Hematopoietic multipotent progenitor cell treated with erythropoietin and hydrocortisone succinate and interleukin-3 and kit ligand, for 4 days (in vitro differentiated cells): Measurements from ENCODE around the gene C19orf85.

Source experiments
- DNase-seq: peaks from one replicate; pipeline ENCODE4 v3.0.0-alpha.2; 2015

The C19orf85 gene

DNA sequence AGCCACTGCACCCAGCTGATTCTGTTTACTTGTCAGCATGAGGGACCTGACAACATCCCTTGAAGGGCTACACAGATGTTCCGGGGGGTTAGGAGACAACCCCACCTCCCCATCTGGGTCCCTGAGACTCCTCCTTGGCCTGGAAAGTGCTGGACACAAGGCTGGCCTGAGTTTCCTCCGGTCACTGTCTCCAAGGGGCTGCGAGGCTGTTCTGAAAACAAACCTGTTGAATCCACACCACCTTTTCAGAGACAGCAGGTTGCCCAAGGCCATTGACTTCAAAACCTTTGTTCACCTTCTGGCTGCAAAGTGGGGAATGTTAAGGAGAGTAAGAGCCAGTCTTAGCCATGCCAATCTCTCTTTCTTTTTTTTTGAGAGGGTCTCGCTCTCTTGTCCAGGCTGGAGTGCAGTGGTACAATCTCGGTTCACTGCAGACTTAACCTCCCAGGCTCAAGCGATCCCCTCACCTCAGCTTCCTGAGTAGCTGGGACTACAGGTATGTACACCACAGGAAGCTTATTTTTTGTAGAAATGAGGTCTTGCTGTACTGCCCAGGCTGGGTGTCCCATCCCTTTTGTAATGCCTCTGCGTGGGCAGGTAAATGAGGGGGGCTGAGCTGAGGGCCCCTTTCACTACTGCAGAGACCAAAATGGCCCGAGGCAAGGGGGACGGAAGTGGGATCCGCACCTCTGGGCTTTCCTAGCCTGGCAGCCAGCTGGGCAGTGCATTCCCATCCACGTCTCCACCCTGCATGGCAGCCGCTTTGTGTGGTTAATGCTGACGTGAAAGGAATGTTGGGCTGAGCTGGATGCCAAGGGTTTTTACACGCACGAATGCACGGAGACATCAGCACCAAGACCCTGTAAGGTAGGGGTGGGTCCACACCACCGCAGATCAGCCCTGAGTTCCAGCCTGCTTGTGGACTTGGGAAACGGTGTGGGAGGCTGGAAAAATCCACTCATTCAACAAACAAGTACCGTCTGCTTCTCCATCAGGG lies 10.0 kb upstream of the C19orf85 start:
- no peak for DNase-seq

DNA sequence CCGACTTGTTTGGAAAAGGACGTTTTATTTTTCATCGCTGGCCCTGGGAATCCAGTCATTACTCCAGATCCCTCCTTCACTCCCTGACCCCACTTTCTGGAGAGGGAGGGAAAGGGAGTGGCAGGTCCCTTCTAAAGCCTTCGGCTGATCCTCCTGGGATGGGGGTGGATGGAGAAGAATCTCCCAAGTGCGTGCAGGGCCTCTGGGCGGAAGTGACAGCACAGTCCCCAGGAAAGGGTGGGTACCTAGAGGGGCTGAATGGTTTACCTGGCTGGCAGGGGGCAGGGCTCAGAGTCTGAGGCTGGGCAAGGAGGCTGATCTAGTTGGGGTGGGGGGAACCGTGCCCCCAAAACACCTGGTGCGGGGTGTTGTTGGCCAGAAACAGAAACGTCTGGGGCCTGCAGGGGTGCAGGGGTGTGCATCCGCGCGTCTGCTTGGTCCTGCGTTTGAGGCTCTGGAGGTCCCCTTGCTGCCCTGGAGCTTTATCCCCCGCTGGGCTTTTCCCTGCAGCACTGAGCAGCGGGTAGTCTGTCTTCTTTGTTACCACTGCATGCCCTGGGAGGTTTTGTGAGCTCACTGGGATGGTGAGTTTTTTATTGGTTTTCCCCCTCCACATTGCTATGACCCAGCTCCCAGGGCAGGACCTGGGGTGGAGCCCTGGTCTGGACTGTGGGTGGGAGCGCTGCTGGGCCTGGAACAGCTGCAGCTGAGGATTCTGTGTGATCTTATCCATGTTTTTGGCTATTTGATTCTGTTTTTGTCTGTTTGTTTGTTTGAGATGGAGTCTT lies 8.9 kb upstream of the C19orf85 start:
- DNase-seq = no peak

DNA sequence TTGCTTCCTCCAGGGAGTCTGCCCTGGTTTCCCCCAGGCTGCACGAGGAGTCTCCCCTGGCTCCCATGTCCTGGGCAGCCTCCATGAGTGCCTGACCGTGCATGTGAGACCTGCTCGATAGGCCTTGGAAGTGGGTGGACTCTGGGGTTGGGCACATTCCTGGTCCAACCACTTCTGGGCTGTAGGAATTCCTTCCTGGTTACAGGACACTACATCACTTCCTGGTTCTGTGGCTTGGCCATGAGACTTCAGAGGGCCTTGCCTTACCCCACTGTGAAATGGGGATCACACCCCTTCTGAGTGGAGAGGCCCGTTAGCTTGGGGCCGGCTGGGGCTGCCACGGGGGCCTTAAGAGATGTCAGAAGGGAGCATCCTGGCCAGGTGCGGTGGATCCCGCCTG lies 7.9 kb upstream of the C19orf85 start:
- no peak for DNase-seq

DNA sequence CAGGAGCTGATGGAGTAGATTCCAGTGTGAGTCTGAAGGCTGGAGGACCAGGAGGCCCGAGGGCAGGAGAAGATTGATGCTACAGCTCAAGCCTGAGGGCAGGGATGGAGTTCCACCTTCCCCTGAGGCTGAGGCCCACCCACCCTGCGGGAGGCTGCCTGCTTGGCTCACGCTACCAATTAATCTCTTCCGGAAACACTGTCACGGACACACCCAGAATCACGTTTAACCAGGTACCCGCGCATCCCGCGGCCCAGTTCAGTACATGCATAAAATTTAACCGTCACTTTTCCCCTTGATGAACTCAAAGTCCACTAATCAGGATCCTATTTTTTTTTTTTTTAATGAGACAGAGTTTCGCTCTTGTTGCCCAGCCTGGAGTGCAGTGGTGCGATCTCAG lies 6.7 kb upstream of the C19orf85 start:
- no peak for DNase-seq

DNA sequence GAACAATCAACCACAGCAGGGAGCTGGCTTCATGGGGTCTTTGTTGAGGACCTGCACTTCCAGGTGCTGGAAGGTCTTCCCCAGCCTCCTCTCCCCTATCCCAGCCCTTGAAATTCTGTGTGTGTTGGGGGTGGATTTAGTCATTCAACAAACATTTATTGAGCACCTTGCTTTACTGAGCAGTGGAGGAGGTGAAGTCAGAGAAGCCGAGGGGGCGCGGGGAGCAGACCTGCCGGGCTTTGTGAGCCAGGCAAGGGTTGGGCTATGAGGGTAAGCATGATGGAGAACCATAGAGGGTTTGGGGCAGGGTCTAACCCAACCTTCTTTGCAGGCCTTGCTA lies 3.5 kb upstream of the C19orf85 start:
- DNase-seq = no peak

DNA sequence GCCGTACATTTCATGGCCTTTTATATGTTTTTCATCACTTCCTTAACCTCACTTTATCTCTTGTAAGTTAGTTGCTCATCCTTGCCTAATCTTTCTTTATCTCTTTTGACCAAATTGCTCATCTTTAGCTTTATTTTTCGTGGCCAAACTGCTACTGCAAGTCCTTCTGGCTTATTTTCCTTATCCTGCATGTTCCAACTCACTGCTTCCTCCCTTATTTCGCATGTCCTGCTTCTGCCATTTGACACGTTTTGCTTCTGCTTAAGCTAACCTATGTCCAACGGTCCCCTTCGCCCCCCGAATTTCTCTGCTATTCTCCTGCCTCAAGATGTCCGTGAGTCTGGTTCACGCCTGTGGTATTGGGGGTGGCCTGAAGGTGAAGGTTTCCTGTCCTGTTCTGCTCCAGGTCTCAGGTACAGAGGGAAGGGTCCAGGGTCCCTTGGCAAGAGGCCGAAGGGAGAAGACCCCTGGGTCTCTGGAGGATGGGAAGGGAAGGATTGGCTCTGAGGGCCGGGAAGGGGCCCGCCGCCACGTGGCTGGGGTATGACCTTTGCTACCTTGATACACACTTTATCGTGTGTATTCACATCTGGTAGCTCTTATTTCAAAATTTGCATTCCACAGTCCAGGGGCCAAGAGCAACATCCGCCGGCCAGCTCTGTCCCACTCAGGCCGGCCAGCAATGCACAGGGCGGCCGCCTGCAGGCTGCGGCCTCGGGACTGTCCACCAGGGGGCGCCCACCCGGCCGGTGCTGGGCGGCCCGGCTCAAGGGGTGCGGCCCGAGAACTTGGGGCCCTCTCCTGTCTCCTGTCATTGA lies 2.9 kb upstream of the C19orf85 start:
- peak; percentile 80 for DNase-seq

DNA sequence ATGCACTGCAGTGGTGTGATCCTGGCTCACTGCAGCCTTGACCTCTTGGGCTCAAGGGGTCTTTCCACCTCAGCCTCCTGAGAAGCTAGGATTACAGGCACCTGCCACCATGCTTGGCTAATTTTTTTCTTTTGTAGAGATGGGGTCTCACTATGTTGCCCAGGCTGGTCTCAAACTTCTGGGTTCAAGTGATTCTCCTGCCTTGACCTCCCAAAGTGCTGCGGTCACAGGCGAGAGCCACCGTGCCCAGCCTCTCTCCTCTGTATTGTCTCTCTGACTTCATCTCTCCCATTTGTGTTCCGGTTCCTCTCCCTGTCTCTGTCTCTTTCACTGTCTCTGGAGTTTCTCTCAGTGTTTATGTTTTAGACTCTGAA lies 1.7 kb upstream of the C19orf85 start:
- no peak for DNase-seq

DNA sequence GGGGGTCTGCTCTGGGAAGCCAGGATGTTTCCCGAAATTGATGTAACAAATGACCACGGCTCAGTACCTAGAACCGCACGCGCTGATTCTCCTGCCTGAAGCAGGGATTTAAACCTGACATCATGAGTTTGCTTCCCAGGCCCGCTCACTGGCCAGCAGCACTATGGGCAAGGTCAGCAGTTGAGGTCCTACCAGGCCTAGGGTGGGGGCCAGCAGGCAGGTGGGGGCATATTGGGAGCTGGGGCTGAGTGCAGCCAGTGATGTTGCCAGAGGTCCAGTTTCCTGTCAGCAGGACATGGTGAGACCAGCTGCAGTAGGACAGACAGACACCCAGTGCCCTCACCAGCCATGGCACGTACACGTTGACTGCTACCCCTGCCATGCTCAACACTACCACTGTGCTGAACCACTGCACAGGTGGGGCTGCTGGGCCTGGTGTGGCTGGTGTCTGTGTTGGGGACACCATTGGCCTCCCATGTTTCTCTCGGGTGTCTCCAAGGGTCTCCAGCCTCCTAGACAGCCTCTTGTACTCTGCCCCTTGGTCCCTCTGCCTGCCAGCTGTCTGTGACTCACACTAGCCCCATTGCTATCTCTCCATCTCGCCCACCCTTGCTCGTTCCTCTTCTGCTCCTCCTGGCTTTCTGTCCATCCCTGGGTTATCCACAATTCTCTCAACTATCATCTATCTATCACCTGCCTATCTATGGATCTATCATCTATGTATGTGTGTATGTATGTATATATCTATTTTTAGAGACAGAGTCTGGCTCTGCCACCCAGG lies 1.1 kb upstream of the C19orf85 start:
- peak; percentile 67 for DNase-seq

DNA sequence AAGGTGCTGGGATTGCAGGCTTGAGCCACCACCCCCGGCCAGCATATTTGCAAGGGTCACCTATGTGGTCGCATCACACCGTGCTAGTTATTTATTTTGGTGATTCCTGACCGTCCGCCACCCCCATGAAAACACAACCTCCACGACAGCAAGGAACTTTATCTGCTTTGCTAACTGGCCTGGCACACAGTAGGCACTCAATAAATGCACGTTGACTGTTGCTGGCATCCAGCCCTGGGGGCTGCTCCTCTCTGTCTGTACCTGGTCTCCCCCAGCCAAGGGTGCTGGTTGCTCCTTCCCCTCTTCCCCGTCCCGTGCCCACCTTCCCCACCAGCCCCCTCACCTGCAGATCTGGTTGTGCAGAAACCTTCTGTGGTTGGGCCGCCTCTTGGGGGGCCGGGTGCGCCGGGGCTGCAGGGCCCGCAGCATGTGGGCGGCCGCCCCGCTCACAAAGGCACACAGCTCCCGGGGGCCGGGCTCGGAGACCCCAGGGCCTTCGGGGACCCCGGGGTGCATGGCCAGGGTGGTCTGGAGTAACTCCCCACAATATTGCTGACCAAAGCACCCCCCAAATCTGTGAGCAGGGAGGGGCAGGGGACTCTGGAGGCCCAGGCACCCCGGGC lies 401 bp downstream of the C19orf85 start:
- DNase-seq = no peak

DNA sequence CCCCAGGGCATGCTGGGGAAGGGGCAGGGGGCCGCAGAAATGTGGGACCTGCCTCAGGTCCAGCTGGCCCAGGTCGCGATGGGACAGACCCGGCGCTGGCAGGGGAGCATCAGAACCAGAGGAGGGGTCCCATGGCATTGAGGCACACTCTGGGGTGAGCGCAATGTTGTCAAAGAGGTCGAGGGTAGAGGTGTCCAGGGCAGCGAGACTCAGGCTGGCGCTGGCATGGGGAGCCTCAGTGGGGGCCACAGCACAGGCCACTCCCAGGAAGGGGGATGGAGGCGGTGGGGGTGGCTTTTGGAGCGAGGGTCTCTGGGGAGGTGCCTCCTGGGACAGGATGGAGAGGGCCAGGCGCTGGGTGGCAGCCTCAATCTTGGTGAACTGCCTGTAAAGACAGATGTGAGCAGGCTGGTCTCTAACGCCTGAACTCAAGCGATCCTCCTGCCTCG lies 944 bp downstream of the C19orf85 start:
- DNase-seq = no peak

DNA sequence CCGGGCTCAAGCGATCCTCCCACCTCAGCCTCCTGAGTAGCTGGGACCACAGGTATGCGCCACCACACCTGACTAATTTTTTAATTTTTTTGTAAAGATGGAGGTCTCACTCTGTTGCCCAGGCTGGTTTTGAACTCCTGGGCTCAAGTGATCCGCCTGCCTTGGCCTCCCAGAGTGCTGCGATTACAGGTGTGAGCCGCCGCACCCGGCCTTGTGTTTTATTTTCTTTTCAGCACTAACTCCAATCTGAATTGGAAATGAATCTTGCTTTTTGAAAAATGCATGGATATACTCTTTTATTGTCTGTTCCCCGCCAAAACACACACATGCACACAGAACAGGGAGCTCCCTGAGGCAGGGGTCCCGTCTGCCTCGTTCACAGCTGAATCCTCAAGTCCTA lies 1.8 kb downstream of the C19orf85 start:
- DNase-seq = no peak

DNA sequence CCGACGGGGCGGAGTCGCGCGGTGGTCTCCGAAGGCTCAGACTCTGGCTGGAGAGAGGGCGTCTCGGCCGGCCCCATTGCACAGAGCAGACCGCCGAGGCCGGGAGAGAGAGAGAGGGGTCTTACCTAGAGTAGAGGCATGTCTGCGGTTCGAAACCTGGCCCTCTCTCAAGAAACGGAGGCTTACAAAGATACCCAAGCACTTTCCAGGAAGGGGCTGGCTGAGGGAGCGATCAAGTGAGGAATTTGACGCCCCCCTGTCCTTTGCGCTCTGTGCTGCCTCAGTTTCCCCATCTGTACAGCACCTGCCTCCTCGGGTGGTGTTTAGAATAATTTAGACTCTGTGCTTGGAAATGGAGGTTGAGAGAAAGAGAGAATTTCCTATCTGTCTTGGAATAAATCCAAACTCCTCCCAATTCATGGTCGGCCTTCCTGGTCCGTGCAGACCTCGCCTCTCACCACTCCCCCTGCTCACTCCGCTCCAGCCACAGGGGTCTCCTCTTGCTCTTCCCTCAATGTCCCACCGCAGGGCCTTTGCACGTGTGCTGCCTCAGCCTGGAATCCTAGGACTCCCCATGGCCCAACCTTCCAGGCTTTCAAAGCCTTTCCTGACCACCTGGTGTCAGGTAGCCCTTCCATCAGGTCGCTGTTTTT lies 2.5 kb downstream of the C19orf85 start:
- peak; percentile 84 for DNase-seq

DNA sequence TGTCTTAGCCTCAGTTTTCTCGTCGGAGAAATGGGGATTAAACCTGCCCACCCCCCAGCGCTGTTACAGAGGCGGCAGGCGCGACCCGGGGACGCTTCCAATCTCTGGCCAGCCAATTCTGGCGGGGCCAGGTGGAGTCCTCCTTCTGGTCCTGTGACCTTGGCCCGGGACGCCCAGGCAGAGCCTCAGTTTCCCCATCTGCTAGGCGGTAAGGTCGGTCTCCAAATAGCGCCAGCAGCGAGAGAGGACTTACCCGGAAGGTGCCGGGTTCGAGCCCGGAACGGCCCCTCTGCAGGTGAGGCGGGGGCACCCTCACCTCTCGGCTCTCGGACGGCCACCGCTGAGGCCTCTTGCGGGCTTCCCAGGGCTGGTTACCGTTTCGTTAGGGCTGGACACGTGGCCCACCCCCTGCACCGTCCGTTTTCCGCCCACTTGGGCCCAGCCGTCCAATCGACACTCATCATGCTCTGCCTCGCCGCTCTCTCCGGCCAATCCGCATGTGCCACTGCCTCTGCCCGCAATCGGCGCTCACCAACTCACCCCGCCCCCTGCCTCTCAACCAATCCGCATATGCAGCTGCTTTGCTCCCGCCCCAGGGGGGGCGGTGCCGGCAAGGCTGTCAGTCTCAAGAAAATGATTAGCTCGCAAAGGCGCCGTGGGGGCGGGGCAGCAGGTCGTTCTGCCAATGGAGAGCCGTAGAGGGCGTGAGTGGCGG lies 3.1 kb downstream of the C19orf85 start, which contains the start of gene ISOC2:
TSS of gene ISOC2 (minus strand) at position 384 of the 715 bp plus-strand sequence. CDS start 5,156 bp downstream, outside the sequence.
- DNase-seq = peak; percentile 100

DNA sequence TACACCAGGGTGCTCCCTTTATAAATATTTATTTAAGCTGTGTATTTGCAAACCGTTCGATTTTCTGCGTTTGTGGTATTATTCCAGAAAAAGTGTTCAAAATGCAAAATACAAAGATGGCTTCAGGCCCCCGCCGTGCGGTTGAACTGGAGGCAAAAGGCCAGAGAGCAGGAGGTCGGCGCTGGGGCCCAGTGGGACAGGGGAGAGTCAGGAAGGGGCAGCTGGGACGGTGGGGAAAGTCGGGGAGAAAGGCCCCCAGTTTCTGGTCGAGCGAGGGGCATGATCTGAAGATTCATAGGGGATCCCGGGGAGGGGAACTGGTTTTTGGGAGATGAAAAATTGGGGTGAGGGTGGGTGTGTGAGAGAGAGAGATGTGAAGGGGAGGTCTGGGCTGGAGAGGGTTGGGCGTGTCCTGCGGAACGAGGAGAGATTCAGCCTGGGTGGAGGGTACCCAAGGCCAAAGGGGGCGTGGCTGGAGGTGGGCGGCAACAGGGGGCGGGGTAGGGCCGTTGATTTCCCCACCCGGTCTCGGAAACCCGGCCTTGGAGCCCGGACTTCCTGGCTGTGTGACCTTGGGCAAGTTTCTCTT lies 3.8 kb downstream of the C19orf85 start:
- peak; percentile 94 for DNase-seq

DNA sequence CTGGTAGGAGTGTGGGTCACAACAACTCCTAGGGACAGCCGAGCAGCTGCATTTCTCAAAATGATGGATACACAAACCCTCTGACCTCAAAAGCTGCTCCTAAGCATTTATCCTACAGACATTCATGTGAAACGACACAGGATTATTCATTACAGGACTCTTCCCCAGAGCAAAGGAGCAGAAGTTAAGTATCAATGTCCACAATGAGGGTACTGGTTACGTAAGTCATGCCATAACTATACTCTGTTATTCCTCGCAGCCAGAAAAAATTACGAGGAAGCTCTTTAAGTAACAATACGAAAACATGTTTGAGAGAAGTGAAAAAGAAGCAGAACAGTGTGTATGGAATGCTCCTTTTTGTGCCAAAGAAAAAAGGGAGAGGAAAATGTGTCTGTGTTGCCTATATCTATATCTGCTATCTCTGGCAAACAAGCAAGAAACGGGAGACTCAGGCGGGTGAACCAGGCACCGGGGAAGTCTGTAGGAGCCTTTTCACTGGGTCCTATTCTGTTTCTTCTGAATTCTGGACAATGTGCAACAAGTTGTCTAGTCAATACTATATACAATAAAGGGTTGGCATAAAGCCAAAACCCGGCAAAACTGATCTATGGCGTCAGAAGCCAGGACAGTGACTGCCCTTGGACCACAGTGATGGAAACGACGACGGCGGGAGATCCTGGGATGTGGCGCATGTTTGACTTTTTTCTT lies 4.4 kb downstream of the C19orf85 start:
- DNase-seq = peak; percentile 36

DNA sequence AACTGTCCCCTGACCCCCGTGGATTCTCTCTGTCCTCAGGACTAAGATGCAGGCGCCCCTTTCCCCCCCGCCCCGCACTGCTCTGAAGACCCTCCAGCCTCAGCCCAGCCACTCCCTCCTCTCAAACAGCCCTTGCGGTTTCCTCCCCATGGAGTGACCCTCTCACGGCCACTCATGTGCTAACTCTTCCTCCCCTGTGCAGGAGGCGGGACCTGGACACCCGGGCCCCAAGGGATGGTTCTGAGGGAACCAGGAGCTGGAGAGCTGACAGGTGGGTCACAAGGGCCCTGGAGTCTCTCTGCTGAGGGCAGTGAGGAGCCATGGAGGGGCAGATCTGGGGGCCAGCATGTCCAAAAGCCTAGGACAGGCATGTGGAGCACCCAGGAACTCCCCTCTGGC lies 5.0 kb downstream of the C19orf85 start:
- DNase-seq = no peak

DNA sequence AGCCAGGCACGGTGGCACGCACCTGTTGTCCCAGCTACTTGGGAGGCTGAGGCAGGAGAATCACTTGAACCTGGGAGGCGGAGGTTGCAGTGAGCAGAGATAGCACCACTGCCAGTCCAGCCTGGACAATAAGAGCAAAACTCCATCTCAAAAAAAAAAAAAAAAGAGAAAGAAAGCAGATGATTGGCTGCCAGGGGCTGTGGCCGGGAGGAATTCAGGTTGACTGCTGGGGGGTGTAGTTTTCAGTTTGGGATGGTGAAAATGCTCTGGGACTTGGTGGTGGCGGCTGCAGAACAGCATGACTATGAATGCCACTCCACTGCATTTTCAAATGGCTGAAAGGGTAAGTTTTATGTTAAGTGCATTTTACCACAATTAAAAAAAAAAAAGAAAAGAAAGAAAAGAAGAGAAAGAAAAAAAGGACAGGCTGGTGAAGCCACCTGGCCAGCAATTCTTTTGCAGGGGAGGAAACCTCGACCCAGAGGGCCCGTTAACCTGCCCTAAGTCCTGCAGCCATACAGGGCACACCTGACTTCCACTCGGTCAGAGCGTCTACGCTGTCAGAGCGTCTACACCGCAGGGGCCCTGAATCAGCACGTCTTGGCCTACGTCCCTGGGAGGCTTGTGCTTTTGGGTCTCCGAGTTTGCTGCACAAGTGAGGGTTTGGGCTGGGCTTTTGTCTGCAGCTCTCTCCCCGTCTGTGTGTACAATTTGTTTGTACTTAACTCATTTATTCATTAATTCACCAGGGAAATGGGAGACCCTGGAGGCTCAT lies 6.7 kb downstream of the C19orf85 start:
- no peak for DNase-seq

DNA sequence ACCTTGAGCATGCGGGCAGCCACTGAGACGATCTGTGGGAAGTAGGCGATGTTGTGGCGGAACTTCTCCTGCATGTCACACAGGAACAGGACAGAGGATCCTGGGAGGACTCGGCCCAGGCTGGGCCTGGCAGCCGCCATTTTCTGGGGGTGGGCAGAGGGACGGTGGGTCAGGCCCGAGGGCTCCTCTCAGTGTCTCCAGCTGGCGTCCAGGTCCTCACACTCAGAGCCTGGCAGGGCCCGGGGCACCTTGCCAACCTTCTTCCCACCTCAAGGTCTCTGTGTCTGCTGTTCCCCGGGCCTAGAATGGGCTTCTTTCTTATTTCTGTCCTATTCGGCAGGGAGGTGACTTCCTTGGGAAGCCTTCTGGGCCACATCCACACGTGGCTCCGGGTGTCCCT lies 8.2 kb downstream of the C19orf85 start:
- DNase-seq = no peak
